ENCODE measurements around the gene ESAM.
A peak's percentile ranks its signal among the peaks of the same experiment; 100 is the strongest.
"Not testable (repeated sequence)": the region's sequence is repeated elsewhere in the genome, so short reads cannot be mapped to it uniquely, and the experiment has no call there.

The ESAM gene

GRCh38 chr11:124770959-124771358 lies 8.9 kb upstream of the ESAM start:
- not testable (repeated sequence) for DNase-seq

GRCh38 chr11:124769806-124770774 lies 8.0 kb upstream of the ESAM start:
- no peak for DNase-seq

GRCh38 chr11:124768914-124769313 lies 6.8 kb upstream of the ESAM start:
- DNase-seq, result no peak

GRCh38 chr11:124766156-124766555 lies 4.1 kb upstream of the ESAM start:
- DNase-seq, result no peak

- DNase-seq, result peak; percentile 92
These were observed 1.3 kb upstream of the ESAM start for GRCh38 chr11:124763156-124763947.

GRCh38 chr11:124762624-124763155 lies 600 bp upstream of the ESAM start:
- peak; percentile 45 for DNase-seq

GRCh38 chr11:124761301-124762104 lies 587 bp downstream of the ESAM start:
- DNase-seq, result no peak

- no peak for DNase-seq
These were observed 1.3 kb downstream of the ESAM start for GRCh38 chr11:124760806-124761205.

- DNase-seq, result no peak
These were observed 1.9 kb downstream of the ESAM start for GRCh38 chr11:124760205-124760652.

GRCh38 chr11:124759266-124760204 lies 2.6 kb downstream of the ESAM start:
- DNase-seq, result no peak

GRCh38 chr11:124758355-124759265 lies 3.5 kb downstream of the ESAM start:
- peak; percentile 47 for DNase-seq

GRCh38 chr11:124757320-124757719 lies 4.8 kb downstream of the ESAM start:
- no peak for DNase-seq

- no peak for DNase-seq
These were observed 5.3 kb downstream of the ESAM start for GRCh38 chr11:124756753-124757227.

GRCh38 chr11:124756033-124756752 lies 5.9 kb downstream of the ESAM start:
- DNase-seq, result no peak

GRCh38 chr11:124754710-124755109 lies 7.4 kb downstream of the ESAM start:
- no peak for DNase-seq

GRCh38 chr11:124754309-124754708 lies 7.8 kb downstream of the ESAM start:
- no peak for DNase-seq

- DNase-seq, result no peak
These were observed 8.5 kb downstream of the ESAM start for GRCh38 chr11:124753624-124754023.

- DNase-seq, result no peak
These were observed 8.9 kb downstream of the ESAM start for GRCh38 chr11:124753205-124753604.

- DNase-seq, result no peak
These were observed 9.5 kb downstream of the ESAM start for GRCh38 chr11:124752471-124753102.
